Panc1 (cell line): ENCODE data around the gene SLCO3A1. TPM values are rescaled to one million over a fixed set of nuclear protein-coding genes. Genes with fewer than 3 reads are reported as not detected.

Experiments
- ATAC-seq: fragments of 200-7000 bp; cut with Tn5 transposase; 2 replicates; pipeline ENCODE4 v1.9.1; 2020; ENCODE audit warnings: mild to moderate bottlenecking, moderate library complexity
- BruUV-seq: library from RNA; stranded (reverse); fragments of 400-500 nt; replicated peaks from 2 replicates; lab custom pipeline; 2021; lab: Mats Ljungman, UMichigan
- CTCF ChIA-PET: fragments of 300-600 bp; sonication (Branson Sonifier 250); formaldehyde crosslinking; loops from one replicate; lab custom pipeline; 2022; ENCODE audit warnings: antibody characterized with exemption; lab: Charles Lee
- POLR2A ChIA-PET: fragments of 300-600 bp; sonication (Branson Sonifier 250); formaldehyde crosslinking; loops from one replicate; lab custom pipeline; 2022; ENCODE audit warnings: antibody characterized with exemption; lab: Charles Lee
- DNase-seq: peaks from one replicate; pipeline ENCODE4 v3.0.0-alpha.2; 2010; ENCODE audit warnings: low read depth, low spot score
- H3K27ac ChIP-seq: 2 replicates; pipeline ENCODE4 v1.5.1; 2011; ENCODE audit warnings: mild to moderate bottlenecking, low read length, inconsistent platforms
- H3K27me3 ChIP-seq: fragments of 200-500 bp; sonication (Bioruptor generic); 2 replicates; pipeline ENCODE4 v1.6.0; 2014; ENCODE audit warnings: low read length, inconsistent platforms; ENCODE audit not compliant: control insufficient read depth, insufficient read depth
- H3K36me3 ChIP-seq: fragments of 200-500 bp; sonication (Bioruptor generic); 2 replicates; pipeline ENCODE4 v1.5.1; 2014; ENCODE audit warnings: inconsistent platforms, mild to moderate bottlenecking, low read length, moderate library complexity; ENCODE audit not compliant: control insufficient read depth, insufficient read depth
- H3K4me1 ChIP-seq: 2 replicates; pipeline ENCODE4 v1.5.1; 2011; ENCODE audit warnings: inconsistent platforms, mild to moderate bottlenecking, low read length, moderate library complexity; ENCODE audit not compliant: control insufficient read depth, insufficient read depth
- H3K4me3 ChIP-seq, 2 experiments: 2 replicates each; pipeline ENCODE4 v1.5.1; 2011 to 2012; ENCODE audit warnings: low read depth in 2 of 2, low read length in 2 of 2, mild to moderate bottlenecking in 2 of 2, inconsistent platforms in 1 of 2, moderate library complexity in 1 of 2
- H3K9me3 ChIP-seq: fragments of 200-500 bp; sonication (Bioruptor generic); 2 replicates; pipeline ENCODE4 v1.5.1; 2014; ENCODE audit warnings: low read depth, mild to moderate bottlenecking, inconsistent platforms, low read length, moderate library complexity; ENCODE audit not compliant: control insufficient read depth, insufficient read depth
- CTCF ChIP-seq: fragments of 450-650 bp; IDR thresholded peaks from 2 replicates; pipeline ENCODE4 v1.5.1; 2017; ENCODE audit warnings: mild to moderate bottlenecking
- POLR2AphosphoS5 ChIP-seq: IDR thresholded peaks from 2 replicates; pipeline ENCODE4 v1.6.1; 2012; ENCODE audit warnings: mild to moderate bottlenecking, low read depth, low read length, moderate library complexity
- REST ChIP-seq, 2 experiments: IDR thresholded peaks; 2 replicates each; pipeline ENCODE4 v1.6.1; 2011 to 2012; ENCODE audit warnings: low read depth in 2 of 2, control low read depth in 1 of 2, low read length in 1 of 2, mild to moderate bottlenecking in 1 of 2, moderate library complexity in 1 of 2; ENCODE audit not compliant: insufficient read depth in 1 of 2
- SIN3A ChIP-seq: IDR thresholded peaks from 2 replicates; pipeline ENCODE4 v1.6.1; 2012; ENCODE audit warnings: low read depth, mild to moderate bottlenecking, low read length, moderate library complexity, borderline replicate concordance; ENCODE audit not compliant: insufficient read depth
- TCF7L2 ChIP-seq: IDR thresholded peaks from 2 replicates; pipeline ENCODE4 v1.6.1; 2011; ENCODE audit warnings: mild to moderate bottlenecking, low read depth, low read length, inconsistent platforms
- in situ Hi-C: cut with HindIII; loops from 2 replicates; pipeline ENCODE4 v1.10.0; 2016; ENCODE audit warnings: low sequenced_read_pairs, low pct_unique_long_range_greater_than_20kb
- intact Hi-C: fragments of 100-400 bp; cut with micrococcal nuclease; formaldehyde crosslinking; loops from one replicate; pipeline ENCODE4 v1.10.0; 2022; ENCODE audit not compliant: unreplicated experiment
- total RNA-seq: library from RNA; stranded (reverse); gene quantifications from one replicate; pipeline ENCODE4 v1.2.1, GENCODE V29; 2021; ENCODE audit not compliant: unreplicated experiment

Gene SLCO3A1
- total RNA-seq, 1 experiment from 2014 or later = 20.6 TPM

GRCh38 chr15:92006186-92007028, 152.9 kb downstream of the SLCO3A1 start:
- no peaks in the 10 kb centered on the region for H3K4me1 ChIP-seq
- intact Hi-C loops = no loop called here
- no TSS peak for BruUV-seq

GRCh38 chr15:92009162-92009561, 155.7 kb downstream of the SLCO3A1 start:
- in situ Hi-C loops = no loop called here
- no peaks in the 10 kb centered on the region for H3K9me3 ChIP-seq
- ATAC-seq = no peak
- CTCF ChIA-PET = no interaction called here
- TF ChIP-seq POLR2AphosphoS5 (no peak), REST (IDR thresholded peaks at IDR 0.05; ENCODE audit: insufficient read depth in 1 of 2, low read depth in 2 of 2, low read length in 1 of 2) (no peak), CTCF (no peak), TCF7L2 (no peak), SIN3A (no peak)
- no peaks in the 10 kb centered on the region for H3K27me3 ChIP-seq
- no peaks in the 10 kb centered on the region for H3K36me3 ChIP-seq
- POLR2A ChIA-PET = no interaction called here
- no peak overlapping the region for H3K4me3 ChIP-seq
- no peak overlapping the region for H3K27ac ChIP-seq
- no TSS peak for BruUV-seq
- H3K4me1 ChIP-seq = no peaks in the 10 kb centered on the region
- DNase-seq = no peak
- intact Hi-C loops = no loop called here

More at GRCh38 chr15:92006186-92007028, 152.9 kb downstream of the SLCO3A1 start:
- no peak overlapping the region for H3K4me3 ChIP-seq
- ATAC-seq (no peak), DNase-seq (no peak)
- no peaks in the 10 kb centered on the region for H3K36me3 ChIP-seq
- in situ Hi-C loops = no loop called here
- TF ChIP-seq CTCF = no peak
- no peak for TF ChIP-seq POLR2AphosphoS5
- no peak for TF ChIP-seq TCF7L2
- no peak for TF ChIP-seq SIN3A
- TF ChIP-seq REST (IDR thresholded peaks at IDR 0.05; ENCODE audit: insufficient read depth in 1 of 2, low read depth in 2 of 2, low read length in 1 of 2) = no peak
- H3K9me3 ChIP-seq = no peaks in the 10 kb centered on the region
- POLR2A ChIA-PET = no interaction called here
- H3K27ac ChIP-seq = no peak overlapping the region
- no peaks in the 10 kb centered on the region for H3K27me3 ChIP-seq
- CTCF ChIA-PET = interaction anchor here (0.7 kb wide), 1 partner anchor 32 kb away, joined by 3 read pairs; no protein-coding TSS in a partner anchor
